ENCODE measurements around the gene LRRC3.

The LRRC3 gene

DNA sequence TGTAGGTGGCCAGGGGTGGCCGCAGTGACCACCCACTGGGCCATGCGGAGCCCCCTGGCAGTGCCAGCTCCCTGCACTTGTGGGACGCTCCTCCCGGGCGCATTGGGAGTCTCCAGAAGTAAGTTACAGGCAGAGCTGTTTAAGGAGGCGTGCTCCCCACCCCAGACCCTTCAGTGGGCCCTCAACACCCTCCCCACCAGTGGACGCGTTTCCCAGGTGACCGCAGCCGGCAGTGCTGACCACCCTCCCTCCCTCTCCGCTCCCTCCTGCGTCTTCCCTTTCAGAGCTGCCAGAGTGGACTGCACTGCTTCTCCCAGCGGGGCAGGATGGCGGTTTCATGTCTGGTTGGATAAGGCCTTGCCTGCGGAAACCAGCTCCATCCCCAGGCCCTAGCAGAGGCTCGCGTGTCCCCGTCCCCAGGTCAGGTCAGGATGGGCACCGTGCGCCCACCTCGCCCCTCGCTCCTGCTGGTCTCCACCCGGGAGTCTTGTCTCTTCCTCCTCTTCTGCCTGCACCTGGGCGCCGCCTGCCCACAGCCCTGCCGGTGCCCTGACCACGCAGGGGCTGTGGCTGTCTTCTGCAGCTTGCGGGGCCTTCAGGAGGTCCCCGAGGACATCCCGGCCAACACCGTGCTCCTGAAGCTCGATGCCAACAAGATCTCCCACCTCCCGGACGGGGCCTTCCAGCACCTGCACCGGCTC is 1.1 kb downstream of the LRRC3 start:
- DNase-seq (ENCODE audit: low spot score) (no peak), FAIRE-seq (no peak)

DNA sequence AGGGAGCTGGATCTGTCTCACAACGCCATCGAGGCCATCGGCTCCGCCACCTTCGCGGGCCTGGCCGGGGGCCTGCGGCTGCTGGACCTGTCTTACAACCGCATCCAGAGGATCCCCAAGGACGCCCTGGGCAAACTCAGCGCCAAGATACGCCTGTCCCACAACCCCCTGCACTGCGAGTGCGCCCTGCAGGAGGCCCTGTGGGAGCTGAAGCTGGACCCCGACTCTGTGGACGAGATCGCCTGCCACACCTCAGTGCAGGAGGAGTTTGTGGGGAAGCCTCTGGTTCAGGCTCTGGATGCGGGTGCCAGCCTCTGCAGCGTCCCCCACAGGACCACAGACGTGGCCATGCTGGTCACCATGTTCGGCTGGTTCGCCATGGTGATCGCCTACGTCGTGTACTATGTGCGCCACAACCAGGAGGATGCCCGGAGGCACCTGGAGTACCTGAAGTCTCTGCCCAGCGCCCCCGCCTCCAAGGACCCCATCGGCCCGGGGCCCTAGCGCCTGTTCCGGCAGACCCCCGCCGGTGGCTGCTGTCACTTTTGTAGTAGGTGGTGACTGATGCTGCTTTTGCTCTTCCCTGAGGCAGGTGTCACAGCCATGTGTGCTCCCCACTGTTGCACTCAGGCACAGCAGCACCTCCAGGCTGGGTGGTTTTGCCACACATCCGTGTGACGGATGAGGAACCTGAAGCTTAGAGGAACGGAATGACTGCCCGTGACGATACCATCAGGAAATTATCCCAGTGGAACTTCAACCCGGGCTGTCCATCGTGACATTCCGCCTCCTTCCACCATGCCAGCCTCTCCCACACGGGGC is 1.8 kb downstream of the LRRC3 start:
- FAIRE-seq (no peak), DNase-seq (ENCODE audit: low spot score) (no peak)

GRCh38 chr21:44458971-44459711 is 3.8 kb downstream of the LRRC3 start:
- no peak for FAIRE-seq
- no peak for DNase-seq (ENCODE audit: low spot score)

GRCh38 chr21:44459712-44460440 is 4.6 kb downstream of the LRRC3 start:
- DNase-seq (ENCODE audit: low spot score) = no peak
- no peak for FAIRE-seq

GRCh38 chr21:44460441-44460755 is 5.1 kb downstream of the LRRC3 start:
- no peak for DNase-seq (ENCODE audit: low spot score)
- FAIRE-seq = no peak

GRCh38 chr21:44461005-44461404 is 5.7 kb downstream of the LRRC3 start:
- no peak for FAIRE-seq

GRCh38 chr21:44461464-44462001 is 6.2 kb downstream of the LRRC3 start:
- DNase-seq (ENCODE audit: low spot score) = no peak
- FAIRE-seq = no peak

More at GRCh38 chr21:44461005-44461404, 5.7 kb downstream of the LRRC3 start:
- DNase-seq (ENCODE audit: low spot score) = no peak

DNA sequence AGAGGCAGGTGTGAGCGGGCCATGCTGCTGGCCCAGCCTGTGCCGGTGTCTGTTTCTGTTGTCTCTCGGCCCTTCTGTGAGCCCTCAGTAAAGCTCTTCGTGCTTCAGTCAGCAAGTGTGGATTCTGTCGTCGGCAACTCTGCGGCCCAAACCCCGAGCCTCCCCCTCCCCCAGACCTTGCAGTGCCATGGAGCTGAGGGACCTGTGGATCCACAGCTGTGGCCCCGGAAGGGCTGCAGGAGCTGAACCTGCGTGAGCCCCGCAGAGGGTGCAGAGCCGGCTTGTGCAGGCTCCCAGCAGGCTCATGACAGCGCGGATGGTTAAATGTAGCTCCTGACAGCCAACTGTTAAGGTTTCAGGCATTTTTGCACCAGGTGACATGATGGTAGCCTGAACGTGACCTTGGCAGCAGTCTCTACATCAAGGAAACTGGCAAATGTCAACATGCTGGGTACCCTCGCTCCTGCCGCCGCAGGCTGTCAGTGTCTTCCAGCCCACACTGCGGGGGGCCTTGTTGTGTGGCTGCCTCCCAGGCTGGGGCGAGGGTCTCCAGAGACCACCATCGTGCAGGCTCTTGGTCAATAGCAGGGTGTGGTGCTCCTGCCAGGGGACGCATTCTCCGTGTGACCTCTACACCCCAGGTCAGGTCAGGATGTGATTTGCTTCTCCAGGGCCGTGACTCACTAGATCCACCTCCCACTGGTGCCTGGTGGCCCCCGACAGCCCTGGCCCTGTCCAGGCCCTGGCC is 7.0 kb downstream of the LRRC3 start:
- no peak for DNase-seq (ENCODE audit: low spot score)
- no peak for FAIRE-seq

DNA sequence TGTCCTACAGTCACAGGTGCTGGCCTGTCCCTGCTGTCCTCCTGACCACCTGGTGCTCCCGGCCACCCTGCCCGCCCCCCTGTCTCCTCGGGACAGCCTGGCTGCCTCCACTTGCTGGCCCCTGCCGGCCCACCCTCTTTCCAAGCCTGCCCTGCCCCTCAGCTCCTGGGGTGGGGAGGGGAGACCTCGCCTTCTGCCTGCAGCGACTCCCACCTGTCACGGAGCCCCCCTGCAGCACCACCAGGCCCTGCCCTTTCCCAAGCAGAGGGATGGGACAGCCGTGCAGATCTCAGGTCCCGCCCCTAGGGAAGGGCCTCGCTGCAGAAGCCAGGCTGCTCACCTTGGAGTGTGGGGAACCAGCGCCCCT is 7.5 kb downstream of the LRRC3 start:
- DNase-seq (ENCODE audit: low spot score) (no peak), FAIRE-seq (no peak)

- FAIRE-seq (no peak), DNase-seq (ENCODE audit: low spot score) (no peak)
Observed at GRCh38 chr21:44463724-44464123, 8.4 kb downstream of the LRRC3 start.

DNA sequence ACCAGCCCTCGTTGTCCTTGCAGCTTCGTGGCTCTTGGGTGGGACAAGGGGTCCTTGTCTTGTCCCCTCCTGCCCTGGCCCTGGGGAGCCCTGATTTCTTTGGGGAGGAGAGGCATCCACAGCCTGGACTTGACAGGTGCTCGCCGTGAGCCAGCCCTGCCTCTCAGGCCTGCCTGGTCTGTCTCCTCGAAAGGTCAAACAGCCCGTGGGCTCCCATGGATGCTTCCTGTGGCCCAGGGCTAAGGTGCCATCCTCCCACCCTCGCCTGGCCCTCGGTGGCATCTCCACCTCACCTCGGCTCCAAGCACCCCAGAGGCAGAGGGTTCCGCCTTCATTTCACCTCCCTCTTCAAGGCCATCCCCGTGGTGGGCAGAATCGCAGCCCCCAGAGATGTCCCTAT is 9.0 kb downstream of the LRRC3 start:
- DNase-seq (ENCODE audit: low spot score) = no peak
- FAIRE-seq = no peak

DNA sequence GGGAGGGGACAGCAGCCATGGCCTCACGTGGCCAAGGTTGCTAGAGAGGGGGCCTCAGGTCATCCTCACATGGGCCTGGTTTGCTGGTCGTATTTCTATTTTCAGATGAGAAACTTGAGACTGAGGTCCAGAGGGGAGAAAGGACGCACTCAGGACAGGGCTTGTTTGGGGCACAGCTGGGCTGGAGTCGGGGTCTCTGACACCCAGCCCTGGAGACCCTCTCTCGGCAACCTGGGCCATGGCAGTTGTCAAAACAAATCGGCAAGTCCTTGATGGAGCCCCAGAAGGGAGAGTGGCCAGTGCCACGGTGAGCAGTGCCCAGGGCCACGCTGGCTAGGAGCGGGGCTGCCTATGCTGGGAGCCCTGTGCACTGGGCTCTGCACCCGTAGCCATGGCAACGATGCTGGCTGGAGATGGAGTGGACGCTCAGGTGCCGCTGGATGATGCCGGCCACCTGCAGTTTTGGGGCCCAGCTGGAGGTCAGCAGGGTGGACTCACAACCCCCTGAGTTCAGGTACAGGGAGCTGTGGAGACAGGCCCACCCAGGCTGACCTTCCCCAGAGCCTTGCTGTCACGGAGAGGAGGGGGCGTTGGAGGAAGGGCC is 11.1 kb downstream of the LRRC3 start:
- FAIRE-seq (no peak), DNase-seq (ENCODE audit: low spot score) (no peak)

DNA sequence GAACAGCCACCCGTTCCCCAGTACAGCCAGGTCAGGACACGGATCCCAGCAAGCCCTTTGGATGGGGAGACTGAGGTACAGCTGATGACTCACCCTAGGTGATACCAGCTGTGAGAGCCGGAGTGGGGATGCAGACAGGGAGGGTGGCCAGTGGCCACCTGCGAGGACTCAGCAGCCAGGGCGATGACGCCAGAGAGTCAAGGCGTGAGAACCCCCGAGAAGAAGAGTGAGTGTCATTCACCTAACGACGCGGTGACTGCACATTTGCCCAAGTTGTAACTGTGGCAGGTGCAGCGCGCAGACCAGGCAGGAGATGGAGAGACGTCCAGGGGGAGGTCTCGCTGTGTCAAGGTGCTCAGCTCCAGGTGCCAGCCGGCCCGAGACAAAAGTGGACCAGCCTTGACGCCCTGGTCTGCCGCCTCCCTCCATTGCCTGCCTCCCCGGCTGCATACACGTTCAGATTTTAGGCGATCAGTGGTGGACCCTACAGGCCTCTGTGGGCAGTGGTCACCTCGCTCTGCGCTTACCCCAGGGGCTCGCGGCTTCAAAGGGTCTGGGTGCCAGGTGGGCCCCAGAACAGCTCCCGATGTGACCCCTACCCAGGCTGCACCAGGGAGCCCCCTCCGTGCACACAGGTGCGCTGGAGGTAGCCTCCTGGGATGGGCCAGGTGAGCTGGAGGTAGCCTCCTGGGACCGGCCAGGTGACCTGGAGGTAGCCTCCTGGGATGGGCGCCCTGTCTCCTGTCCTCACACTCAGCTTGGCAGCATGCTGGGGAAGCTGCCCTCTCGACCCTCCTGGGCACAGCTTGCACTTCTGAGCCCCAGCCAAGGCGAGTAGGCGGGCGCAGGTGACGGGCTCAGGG is 11.9 kb downstream of the LRRC3 start:
- no peak for FAIRE-seq
- DNase-seq (ENCODE audit: low spot score) = no peak

DNA sequence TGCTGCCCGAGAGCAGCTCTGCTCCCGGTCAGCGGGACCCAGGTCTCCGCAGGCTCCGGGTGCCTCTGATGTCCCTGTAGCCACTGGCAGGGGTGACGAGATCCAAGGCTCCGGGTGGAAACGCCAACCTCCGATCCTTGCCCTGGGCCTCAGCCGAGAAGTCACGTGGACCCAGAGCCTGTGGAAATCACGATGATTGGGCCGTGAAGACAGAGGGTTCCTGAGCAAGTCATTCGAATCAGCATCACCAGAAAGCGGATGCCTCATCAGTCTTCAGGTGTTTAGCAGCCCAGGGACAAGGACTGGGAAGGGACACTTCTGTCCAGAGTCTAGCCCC is 12.5 kb downstream of the LRRC3 start:
- no peak for DNase-seq (ENCODE audit: low spot score)
- FAIRE-seq = no peak

GRCh38 chr21:44471341-44471740 is 16.0 kb downstream of the LRRC3 start:
- no peak for FAIRE-seq

DNA sequence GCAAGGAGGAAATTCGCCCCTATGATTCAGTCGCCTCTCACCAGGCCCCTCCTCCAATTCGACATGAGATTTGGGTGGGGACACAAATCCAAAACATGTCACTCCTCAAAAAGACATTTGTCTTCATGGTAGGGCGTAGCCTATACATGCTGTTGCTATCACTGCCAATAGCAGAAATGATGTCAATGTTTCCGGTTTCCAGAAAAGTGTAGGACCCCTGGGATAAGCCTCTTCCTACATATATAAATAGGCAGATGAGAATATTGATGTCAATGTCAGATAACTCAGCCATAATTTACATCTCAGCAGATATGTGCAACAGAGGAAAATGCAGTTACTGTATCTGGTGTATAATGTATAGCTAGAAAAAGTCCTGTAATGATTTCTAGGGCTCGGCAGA is 16.7 kb downstream of the LRRC3 start:
- FAIRE-seq (no peak), DNase-seq (ENCODE audit: low spot score) (no peak)

More at GRCh38 chr21:44471341-44471740, 16.0 kb downstream of the LRRC3 start:
- DNase-seq (ENCODE audit: low spot score) = no peak

GRCh38 chr21:44473915-44474555 is 18.7 kb downstream of the LRRC3 start:
- DNase-seq (ENCODE audit: low spot score) (no peak), FAIRE-seq (no peak)

DNA sequence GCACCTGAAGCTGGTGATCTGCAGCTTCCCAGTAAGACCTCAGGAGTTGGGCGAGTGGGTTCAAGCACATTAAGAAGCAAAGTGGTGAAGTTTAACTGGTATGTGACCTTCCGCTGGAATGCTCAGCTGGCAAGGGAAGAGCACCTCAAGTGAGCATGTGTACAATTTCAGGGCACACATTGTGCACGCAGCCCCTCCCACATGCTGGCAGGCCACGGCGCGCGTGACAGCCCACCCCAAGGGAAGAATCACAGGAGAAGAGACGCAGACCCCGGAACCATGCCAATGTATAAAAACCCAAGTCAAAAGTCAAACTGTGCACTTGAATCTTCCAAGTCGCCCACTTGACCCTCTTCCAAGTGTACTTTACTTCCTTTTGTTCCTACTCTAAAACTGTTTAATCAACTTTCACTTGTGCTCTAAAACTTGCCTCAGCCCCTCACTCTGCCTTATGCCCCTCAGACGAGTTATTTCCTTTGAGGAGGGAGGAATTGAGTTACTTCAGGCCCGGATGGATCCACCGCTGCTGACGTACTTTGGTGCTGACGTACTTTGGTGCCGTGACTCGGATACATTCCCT is 20.0 kb downstream of the LRRC3 start:
- no peak for FAIRE-seq
- DNase-seq (ENCODE audit: low spot score) = no peak

DNA sequence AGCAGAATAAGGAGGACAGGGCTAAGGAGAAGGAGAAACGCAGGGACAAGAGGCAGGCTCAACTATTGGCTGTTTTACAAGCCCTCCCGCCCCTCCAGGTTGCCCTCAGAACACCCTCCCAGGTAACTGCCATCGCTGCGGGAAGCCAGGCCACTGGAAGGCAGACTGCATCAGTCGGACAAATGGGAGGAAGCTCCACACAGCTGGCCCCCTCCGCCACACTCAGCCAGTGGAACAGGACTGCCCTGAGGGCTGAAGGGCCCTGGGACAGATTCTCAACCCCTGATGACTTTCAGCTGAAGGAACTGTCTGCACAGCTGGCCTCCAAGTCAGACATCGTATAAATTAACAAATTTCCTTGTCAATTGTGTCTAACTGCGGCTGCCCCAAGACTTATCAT is 21.8 kb downstream of the LRRC3 start:
- FAIRE-seq (no peak), DNase-seq (ENCODE audit: low spot score) (no peak)
